Mesenteric fat pad (tissue), 1 donor: ENCODE measurements around the gene SHC3. TPM values are rescaled to one million over a fixed set of nuclear protein-coding genes. Genes with fewer than 3 reads are reported as not detected.

Source experiments
- DNase-seq: peaks from one replicate; pipeline ENCODE4 v3.0.0-alpha.2; 2020; ENCODE audit warnings: low spot score
- total RNA-seq: library from RNA; stranded (reverse); fragmentation: NEBNext Ultra II Directional; extraction: Animal tissue kit (Norgen Biotek cat#: 25700); gene quantifications from one replicate; pipeline ENCODE4 v1.2.1, GENCODE V29; 2021
- donor health status: DM: yes; HTN: yes; CAD: no.

Gene SHC3
- total RNA-seq, 1 donor from 2014 or later, result 1.8 TPM

GRCh38 chr9:89058906-89059305 is 119.7 kb downstream of the SHC3 start:
- no peak for DNase-seq

GRCh38 chr9:89054865-89055495 is 123.6 kb downstream of the SHC3 start:
- DNase-seq, result no peak

GRCh38 chr9:89053301-89053700 is 125.3 kb downstream of the SHC3 start:
- DNase-seq, result no peak

GRCh38 chr9:89052470-89053097 is 126.0 kb downstream of the SHC3 start:
- no peak for DNase-seq

GRCh38 chr9:89051421-89052025 is 127.1 kb downstream of the SHC3 start:
- no peak for DNase-seq

- DNase-seq, result no peak
Observed at GRCh38 chr9:89049646-89050045, 129.0 kb downstream of the SHC3 start.

GRCh38 chr9:89048616-89049015 is 130.0 kb downstream of the SHC3 start:
- no peak for DNase-seq

GRCh38 chr9:89047667-89048066 is 131.0 kb downstream of the SHC3 start:
- no peak for DNase-seq

- DNase-seq, result no peak
Observed at GRCh38 chr9:89046832-89047231, 131.8 kb downstream of the SHC3 start.

- no peak for DNase-seq
Observed at GRCh38 chr9:89044881-89045280, 133.7 kb downstream of the SHC3 start.

- DNase-seq, result no peak
Observed at GRCh38 chr9:89044104-89044503, 134.5 kb downstream of the SHC3 start.

GRCh38 chr9:89042984-89043383 is 135.6 kb downstream of the SHC3 start:
- DNase-seq, result no peak

GRCh38 chr9:89039664-89040063 is 139.0 kb downstream of the SHC3 start:
- no peak for DNase-seq

- no peak for DNase-seq
Observed at GRCh38 chr9:89039104-89039465, 139.5 kb downstream of the SHC3 start.

GRCh38 chr9:89038382-89039103 is 140.1 kb downstream of the SHC3 start:
- no peak for DNase-seq

- DNase-seq, result no peak
Observed at GRCh38 chr9:89037891-89038290, 140.7 kb downstream of the SHC3 start.

GRCh38 chr9:89037346-89037745 is 141.3 kb downstream of the SHC3 start:
- no peak for DNase-seq

GRCh38 chr9:89036891-89037290 is 141.7 kb downstream of the SHC3 start:
- DNase-seq, result no peak

GRCh38 chr9:89036383-89036782 is 142.2 kb downstream of the SHC3 start:
- DNase-seq, result no peak

- no peak for DNase-seq
Observed at GRCh38 chr9:89032661-89033060, 146.0 kb downstream of the SHC3 start.

- no peak for DNase-seq
Observed at GRCh38 chr9:89032173-89032572, 146.4 kb downstream of the SHC3 start.

- no peak for DNase-seq
Observed at GRCh38 chr9:89029788-89030187, 148.8 kb downstream of the SHC3 start.
